SKM-1 (cell line): Measurements from ENCODE around the gene PREX1.
"Not testable (repeated sequence)": the region's sequence is repeated elsewhere in the genome, so short reads cannot be mapped to it uniquely, and the experiment has no call there.

Experiments used
- DNase-seq: peaks from one replicate; lab custom pipeline; 2025; ENCODE audit not compliant: unreplicated experiment; lab: John Stamatoyannopoulos, UW

Gene PREX1

DNA sequence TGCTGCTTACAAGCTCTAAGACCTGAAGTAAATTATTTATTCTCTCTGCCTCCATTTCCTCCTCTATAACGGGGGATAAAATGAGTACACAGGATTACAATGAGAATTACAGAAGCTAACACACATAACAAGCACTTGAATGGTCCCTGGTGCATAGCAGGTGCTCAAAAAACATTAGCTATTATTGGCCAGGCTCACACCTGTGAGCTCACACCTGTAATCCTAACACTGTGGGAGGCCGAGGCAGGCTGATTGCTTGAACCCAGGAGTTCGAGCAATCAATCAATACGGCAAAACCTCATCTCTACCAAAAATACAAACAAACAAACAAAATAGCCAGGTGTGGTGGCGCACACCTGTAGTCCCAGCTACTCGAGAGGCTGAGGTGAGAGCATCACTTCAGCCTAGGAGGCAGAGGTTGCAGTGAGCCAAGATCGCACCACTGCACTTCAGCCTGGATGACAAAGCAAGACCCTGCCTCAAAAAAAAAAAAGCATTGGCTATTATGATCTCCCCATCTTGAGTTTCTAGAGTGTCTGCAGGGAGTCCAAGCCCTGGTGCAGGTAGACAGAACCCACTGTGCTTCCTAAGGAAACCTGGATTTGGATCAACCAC lies 68.1 kb downstream of the PREX1 start:
- DNase-seq, result no peak

DNA sequence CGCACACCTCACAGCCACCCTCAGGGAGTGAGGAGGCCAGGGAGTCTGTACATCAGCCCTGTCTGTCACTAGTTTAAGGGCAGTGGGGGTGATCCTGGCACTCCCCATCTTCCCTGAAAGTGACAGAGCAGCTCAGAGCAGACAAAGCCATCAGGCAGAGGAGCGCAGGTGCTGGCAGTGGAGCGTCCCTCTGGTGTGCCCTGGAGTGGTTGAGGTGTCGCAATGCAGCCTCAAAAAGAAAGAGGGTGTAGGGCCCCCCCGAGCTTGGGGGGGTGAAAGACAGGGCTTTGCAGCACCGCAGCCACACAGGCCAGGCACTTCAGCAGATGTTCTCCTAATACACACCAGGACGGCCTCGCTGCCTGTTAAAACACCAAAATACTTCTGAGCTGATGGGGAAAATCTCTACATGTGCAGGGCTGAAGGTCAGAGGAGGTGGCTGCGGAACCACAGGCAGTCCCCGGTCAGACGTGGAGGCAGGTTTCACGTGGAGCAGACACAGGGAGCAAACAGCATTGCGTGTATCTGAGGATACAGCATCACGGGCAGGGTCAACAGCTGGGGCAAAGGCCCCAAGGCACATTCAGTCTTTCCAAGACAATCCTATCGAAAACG lies 69.5 kb downstream of the PREX1 start:
- no peak for DNase-seq

DNA sequence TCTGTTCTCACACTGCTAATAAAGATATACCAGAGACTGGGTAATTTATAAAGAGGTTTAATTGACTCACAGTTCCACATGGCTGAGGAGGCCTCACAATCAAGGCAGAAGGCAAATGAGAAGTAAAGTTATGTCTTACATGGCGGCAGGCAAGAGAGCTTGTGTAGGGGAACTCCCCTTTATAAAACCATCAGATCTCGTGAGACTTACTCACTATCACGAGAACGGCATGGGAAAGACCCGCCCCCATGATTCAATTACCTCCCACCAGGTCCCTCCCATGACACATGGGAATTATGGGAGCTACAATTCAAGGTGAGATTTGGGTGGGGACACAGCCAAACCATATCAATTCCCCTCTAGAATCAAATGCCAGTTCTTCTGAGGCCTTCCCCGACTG lies 71.0 kb downstream of the PREX1 start:
- DNase-seq, result not testable (repeated sequence)

DNA sequence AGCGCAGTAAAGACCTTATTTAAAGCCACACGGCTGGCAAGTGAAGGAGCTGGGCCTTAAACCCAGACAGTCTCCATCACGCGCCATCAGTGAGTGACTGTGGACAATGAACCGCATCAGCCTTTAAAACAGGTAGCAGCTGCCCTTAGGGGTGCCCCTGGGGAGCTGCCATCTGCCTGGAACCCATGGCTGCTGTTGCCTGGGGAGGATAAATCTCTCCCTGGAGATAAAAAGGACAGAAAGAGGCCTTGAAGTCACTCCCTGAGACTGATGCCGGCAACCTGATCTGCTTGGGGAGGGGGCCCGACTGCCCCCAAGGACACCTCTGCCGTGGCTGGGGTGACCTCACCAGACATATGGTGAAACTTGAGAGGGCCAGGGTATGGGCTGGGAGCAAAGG lies 73.5 kb downstream of the PREX1 start:
- DNase-seq, result no peak

DNA sequence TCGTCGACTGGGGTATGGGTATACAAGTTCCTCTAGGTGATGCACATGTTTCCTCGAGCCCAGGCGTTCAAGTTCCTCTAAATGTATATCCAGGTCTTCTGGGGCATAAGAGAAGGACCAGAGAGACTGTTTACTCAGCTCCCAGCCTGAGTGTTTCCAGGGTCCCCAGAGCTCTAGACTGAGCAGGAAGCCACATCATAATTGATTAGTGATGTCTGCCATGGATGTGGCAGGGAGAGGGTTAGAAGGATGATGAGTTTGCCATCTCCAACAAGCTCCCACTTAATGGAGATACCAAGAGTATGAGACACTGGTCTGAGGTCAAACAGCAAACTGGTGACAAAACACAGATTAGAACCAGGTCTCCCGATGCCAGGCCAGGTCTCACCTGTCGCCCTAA lies 74.8 kb downstream of the PREX1 start:
- DNase-seq, result no peak

DNA sequence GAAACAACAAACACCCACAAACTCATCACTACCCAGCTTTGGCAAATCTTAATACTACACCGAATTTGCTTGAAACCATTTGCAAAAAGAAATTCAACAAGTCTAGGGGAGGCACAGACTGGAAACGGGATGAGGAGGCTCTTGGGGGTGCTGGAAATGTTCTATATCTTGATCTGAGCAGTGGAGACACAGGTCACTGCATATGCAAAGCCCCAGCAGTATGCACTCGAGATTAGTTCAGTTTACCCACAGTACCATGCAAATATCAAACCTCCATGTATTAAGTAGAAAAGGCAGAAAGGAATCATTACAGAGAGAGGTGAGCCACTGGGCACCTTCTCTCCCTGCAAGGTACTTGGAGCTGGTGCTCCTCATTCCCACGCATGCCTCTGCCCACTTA lies 75.9 kb downstream of the PREX1 start:
- DNase-seq, result no peak

DNA sequence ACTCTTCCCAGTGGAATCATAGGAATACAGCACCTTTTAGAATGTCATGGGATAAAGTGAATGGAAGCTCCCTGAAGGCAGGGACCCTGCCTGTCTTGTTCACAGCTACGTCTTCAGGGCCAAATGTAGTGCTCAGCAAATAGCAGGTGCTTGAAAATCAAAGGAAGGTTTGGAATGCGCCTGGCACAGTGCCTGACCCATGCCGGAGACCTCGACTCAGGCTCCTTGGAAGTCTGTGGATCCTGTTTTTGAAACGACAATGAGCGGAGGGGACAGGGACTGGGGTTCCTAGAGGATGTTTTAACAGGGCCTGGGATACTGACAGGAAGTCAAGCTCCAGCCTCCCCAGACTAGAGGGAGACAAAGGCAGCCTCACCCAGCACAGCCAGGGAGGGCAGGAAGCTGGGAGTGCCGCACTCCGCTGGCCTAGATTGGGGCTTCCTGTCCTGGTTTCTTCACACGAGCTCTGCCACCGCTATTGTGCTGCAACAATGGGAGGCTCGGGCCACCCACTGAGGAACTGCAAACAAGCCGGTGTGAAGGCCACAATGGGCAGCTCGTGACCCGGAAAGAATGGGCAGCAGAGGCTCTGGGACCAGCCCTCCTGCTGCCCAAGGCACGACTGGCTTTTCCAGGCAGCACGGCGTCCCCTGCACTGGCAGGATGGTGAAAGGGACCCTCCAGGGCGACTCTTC lies 76.7 kb downstream of the PREX1 start:
- DNase-seq, result peak; percentile 74

DNA sequence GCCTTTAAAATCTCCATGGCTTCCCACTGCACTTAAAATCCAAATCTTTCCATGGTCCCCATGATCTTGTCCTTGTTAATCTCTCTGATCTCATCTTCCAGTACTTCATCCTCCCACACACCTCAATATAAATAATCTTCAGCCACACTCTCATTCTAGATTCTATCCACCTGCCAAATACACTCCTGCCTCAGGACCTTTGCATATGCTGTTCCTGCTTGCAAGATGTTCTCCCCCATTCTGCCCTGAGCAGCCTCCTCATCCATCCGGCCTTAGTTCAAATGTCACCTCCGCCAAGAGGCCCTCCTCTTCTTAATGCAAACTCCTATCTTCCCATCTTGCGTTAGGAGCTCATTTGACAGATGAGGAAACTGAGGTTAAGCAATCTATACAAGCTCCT lies 77.4 kb downstream of the PREX1 start:
- DNase-seq, result no peak

DNA sequence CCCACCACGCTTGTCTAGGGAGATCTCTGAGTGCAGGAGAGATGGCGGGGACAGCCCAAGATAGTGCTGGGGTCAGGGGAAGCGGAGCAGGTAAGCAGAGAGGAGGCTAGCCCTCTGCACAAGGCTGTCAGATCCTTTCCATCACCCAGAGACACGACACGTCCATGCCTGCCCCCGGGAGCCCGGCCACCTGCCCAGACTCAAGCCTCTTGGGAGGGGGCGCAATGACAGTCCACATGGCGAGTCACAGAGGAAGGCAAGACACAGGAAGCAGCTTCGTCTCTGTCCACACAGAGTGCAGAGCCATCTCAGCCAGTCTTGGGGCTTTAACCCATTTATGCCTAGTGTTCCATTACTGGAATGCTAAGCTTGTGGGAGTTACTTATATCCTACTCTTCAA lies 78.4 kb downstream of the PREX1 start:
- DNase-seq, result no peak

DNA sequence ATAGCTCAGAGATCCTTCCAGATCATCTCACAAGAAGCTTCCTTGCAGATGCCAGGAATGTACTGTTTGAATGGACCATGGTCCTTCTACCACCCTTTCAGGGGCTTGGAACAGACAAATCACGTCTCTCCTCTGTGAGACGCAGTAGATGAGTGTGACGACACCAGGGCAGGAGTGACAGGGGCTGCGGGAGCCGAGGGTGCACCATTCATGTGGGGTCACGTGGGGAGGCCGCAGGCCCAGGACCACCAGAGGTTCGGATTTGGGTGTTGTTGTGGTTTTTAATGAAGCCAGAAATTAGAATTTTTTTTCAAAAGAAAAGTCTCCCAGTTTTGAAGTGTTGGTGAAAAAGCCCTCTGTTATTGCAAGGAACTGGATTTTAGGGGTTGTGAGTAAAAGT lies 79.2 kb downstream of the PREX1 start:
- no peak for DNase-seq

DNA sequence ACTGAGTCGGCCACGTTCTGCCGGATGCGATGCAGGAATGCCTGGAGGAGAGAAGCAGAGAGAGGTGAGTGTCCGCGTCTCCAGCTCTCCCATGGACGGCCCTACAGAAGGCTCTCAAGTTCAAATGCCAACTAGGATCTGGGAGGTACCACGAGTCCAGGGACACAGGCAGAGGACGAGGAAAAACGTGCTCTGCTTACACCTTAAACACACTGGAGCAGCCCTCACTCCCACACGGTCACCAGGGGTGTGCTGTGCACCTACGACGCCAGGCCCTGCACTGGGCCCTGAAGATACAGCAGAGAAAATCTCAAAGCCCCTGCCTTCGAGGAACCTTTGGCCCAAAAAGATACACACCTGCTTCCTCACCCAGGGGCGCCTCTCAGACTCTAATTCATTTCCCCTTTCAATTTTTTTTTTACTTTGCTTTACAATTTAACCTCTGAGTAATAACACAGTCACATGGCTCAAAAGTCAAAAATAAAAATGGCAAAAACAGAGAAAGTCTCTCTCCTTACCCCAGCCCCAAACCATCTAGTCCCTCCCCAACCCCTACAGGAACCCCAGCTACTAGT lies 79.9 kb downstream of the PREX1 start:
- DNase-seq, result no peak

DNA sequence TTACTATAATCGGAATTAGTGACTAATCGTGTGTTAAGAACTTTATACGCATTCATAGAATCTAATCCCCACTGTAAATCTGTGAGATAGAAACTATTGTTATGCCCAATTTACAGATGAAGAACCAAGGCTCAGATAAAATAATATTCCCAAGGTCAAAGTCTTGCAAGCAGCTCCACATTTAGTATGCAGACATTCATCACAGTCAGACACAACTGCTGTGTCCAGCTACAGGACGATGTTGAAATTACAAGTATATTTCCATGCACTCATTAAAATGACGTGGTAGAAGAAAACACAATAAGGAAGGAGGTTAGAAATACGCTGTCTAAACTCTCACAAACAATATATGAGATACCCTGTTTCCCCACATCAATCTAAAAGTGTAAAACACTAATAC lies 82.5 kb downstream of the PREX1 start:
- no peak for DNase-seq

DNA sequence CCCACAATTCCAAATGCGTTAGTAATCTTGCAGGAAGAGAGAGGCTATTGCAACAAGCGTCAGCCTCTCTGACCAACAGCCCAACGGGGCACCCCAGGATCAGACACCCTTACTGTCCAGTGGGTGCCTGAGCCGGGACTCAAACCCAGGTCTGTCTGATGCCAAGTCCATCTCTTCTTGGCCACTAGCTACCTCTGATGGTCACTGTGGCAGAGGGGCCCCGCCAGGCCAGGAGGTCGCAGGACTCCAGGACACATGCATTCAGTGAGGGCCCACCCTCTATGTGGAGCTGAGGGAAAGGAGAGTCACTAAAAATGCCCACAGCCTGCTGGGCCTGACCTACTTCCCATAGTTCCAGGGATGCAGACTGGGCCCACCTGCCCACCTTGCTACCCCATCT lies 83.3 kb downstream of the PREX1 start:
- DNase-seq, result no peak

DNA sequence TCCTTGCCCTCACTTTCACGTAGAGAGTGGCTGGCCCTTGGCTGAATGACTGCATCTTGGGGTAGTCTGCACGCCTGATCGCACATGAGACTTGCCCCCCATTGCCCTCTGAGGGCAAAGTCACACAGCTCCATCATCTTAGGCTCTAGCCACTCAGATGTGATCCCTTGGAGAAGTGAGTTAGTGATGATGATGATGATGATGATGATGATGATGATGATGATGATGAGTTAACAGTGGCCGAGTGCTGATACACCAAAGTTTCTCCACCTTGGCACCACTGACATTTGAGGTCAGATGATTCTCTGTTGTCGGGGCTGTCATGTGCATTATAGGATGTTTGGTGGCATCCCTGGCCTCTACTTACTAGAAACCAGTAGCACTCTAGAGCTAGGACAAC lies 84.0 kb downstream of the PREX1 start:
- DNase-seq, result no peak

DNA sequence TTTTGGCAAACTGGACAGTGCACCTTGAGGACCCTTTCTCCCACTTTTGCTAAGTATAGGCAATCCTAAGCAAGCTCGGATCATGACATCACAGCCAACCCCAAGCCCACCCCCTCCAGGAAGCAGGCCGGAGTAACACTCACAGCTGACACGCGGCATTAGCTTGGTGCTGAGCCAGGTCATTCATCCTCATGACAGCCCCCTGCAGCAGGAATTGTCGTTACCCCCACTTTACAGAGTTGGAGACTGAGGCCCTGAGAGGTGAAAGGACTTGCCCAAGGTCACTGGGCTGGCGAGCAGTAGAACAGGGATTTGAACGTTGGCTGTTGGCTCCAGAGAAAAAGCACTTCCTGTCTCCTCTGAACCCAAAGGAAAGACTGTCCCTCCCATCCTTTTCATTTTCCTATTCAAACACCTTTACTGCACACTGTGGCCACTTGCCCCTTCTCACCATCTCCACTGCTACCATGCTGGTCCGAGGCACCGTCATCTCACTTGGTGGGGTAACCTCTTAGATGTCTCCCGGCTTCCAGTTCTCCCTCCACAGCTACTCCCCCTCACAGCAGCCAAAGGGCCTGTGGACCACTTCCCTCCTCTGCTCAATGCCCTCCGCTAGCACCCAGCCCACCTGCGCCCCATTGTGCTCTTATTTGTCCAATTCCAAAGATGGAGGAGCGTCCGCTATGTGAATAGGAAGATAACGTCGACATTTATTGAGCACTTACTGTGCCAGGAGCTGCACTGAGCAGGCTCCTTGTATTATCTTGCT lies 84.7 kb downstream of the PREX1 start:
- DNase-seq, result no peak

DNA sequence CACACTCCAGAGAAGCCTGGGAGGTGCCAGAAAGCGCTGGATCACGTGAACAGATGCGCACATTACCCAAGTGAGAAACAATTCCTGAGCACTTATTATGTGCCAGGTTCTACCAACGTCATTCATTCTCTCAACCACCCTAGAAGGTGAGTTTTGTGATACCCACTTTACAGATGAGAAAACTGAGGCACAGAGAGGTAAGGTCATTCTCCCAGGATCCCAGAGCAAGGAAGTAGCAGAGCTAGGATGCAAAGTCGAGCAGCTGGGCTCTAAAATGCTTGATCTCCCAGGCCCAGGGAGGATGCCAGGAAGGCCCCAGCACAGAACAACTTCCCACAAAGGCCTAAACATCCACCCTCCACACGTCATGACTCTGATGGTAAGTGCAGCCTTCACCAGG lies 85.6 kb downstream of the PREX1 start:
- no peak for DNase-seq

DNA sequence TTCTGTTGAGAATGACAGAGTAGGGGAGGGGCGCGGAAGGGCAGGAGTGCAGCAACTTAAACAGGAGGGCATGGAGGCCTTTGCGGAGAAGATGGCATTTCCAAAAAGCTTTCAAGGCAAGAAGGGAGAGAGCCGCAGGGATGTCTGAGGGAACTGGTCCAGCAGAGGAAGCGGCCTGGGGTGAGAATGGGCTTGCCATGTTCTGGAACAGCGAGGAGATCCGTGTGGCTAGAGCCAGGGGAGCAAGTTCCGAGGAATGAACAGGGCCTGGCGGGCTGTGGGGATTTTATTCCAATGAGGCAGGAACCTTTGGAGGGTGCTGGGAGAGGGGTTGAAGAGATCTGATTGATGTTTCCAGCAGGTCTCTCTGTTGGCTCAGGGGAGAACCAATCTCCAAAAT lies 86.1 kb downstream of the PREX1 start:
- DNase-seq, result no peak

DNA sequence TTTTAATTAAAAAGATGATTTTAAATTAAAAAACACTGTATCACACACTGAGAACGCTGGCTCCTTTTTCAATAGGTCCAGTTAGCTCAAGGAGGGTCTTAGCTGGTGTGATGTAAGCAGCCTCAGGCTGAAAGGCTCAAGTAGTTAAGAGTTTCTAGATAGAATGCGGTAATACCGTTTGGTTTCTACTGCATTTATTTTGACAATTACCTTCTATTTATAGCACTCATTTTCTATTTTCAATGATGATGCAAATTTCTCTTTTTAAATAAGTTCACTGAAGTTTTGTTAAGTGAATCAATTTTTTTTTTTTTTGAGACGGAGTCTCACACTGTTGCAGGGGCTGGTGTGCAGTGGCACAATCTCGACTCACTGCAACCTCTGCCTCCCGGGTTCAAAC lies 87.1 kb downstream of the PREX1 start:
- DNase-seq, result no peak

DNA sequence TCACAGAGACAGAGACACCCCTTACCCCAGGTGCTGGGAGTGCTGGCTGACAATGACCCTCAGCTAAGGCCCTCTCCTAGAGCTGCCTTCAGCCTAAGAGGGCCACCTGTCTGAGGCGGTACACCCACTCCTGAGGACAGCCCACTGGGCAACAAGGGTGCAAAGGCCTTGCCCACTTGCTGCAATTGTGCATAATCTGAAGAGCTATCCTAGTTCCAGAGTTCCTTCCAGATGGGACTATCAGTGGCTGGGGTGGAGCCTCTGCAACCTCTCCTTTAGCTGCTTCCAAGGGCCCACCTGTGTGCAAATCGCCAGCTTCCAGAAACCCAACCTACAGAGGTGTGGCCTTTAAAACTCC lies 87.5 kb downstream of the PREX1 start:
- no peak for DNase-seq

DNA sequence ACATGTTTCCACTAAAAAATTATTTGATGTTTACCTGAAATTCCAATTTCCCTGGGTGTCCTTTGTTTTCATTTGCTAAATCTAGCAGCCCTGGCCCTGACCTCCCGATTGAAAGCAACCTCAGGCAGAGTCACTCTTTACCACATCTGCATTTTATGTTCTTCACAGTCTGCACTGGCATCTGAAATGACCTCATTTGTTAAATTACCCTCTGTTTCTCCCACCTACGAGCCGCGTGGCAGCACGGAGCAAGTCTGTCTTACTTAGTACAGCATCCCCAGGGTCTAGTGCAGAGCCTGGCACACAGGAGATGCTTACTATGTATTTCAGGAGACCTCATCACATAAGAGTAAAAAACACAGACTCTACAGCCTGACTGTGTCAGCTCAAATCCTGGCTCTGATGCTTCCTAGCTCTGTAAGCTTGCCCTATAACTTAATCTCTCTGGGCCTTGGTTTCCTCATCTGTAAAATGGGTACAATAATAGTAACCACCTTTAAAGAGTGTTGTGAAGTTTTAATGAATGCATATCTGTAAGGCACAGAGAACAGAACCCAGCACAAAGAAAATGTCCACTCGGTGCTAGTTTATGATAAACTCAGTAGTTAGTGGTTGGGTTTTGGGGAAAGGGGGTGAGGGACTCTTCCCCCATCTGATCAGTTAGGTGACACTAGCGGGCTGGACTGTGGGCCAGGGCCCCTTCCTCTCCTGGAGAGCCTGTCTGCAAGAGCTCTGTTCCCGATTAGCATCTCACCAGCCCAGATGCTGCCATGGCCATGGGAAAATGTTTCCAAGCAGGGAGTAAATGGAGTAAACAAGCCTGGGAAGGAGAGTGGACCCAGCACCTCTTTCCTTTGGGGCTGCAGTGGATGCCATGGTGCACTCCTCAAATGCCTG lies 88.2 kb downstream of the PREX1 start:
- no peak for DNase-seq
